Breast epithelium (tissue), 4 donors: ENCODE results near the gene TEX35. TPM values are rescaled to one million over a fixed set of nuclear protein-coding genes. Genes with fewer than 3 reads are reported as not detected.

Source experiments
- DNase-seq, 2 donors: peaks; one replicate each; pipeline ENCODE4 v3.0.0-alpha.2; 2019; ENCODE audit warnings: low spot score in 2 of 2
- H3K27ac ChIP-seq, 2 donors: fragments of 200-600 bp; sonication (generic) in 1 of 2; one replicate each; pipeline ENCODE4 v1.5.1; 2016 to 2019; ENCODE audit warnings: mild to moderate bottlenecking in 1 of 2
- H3K27me3 ChIP-seq, 2 donors: fragments of 200-600 bp; sonication (generic) in 1 of 2; one replicate each; pipeline versions ENCODE4 v1.5.1 to v1.6.0; 2017 to 2019; ENCODE audit warnings: control low read depth in 1 of 2, mild to moderate bottlenecking in 1 of 2
- H3K36me3 ChIP-seq: fragments of 200-600 bp; one replicate; pipeline ENCODE4 v1.5.1; 2019
- H3K4me1 ChIP-seq, 2 donors: fragments of 200-600 bp; sonication (generic); one replicate each; pipeline ENCODE4 v1.5.1; 2016 to 2019; ENCODE audit warnings: control low read depth in 1 of 2
- H3K4me3 ChIP-seq, 3 donors: fragments of 200-600 bp; sonication (generic); 1 replicate in 2 of 3; 2 replicates in 1 of 3; pipeline ENCODE4 v1.5.1; 2016 to 2019; ENCODE audit warnings: mild to moderate bottlenecking in 3 of 3, moderate library complexity in 2 of 3
- H3K9me3 ChIP-seq, 2 donors: fragments of 200-600 bp; sonication (generic) in 1 of 2; one replicate each; pipeline ENCODE4 v1.5.1; 2016 to 2019; ENCODE audit warnings: control low read depth in 1 of 2
- POLR2A ChIP-seq: fragments of 450-650 bp; IDR thresholded peaks from one replicate; pipeline ENCODE4 v1.6.1; 2016; ENCODE audit warnings: antibody characterized with exemption, mild to moderate bottlenecking, moderate library complexity
- POLR2AphosphoS5 ChIP-seq, 3 donors: sonication (generic); formaldehyde crosslinking; IDR thresholded peaks; one replicate each; pipeline ENCODE4 v1.6.1; 2017; ENCODE audit warnings: antibody characterized with exemption in 3 of 3
- intact Hi-C: fragments of 100-400 bp; cut with DNase I; formaldehyde crosslinking; loops from one replicate; pipeline ENCODE4 v1.15.1; 2023; ENCODE audit warnings: low total_unique reads
- total RNA-seq, 3 donors: library from RNA; depleted of rRNA; stranded (reverse); fragments of >200 nt; gene quantifications; one replicate each; pipeline ENCODE4 v1.1.0, GENCODE V29; 2016
- TF ChIP-seq, protein P1 (sequence below), 3 donors: fragments of 450-650 bp; IDR thresholded peaks; one replicate each; pipeline ENCODE4 v1.5.1; 2016 to 2017; ENCODE audit warnings: antibody characterized with exemption in 3 of 3, mild to moderate bottlenecking in 3 of 3, moderate library complexity in 3 of 3

Gene TEX35
- total RNA-seq, 3 donors from 2014 or later = not detected

DNA sequence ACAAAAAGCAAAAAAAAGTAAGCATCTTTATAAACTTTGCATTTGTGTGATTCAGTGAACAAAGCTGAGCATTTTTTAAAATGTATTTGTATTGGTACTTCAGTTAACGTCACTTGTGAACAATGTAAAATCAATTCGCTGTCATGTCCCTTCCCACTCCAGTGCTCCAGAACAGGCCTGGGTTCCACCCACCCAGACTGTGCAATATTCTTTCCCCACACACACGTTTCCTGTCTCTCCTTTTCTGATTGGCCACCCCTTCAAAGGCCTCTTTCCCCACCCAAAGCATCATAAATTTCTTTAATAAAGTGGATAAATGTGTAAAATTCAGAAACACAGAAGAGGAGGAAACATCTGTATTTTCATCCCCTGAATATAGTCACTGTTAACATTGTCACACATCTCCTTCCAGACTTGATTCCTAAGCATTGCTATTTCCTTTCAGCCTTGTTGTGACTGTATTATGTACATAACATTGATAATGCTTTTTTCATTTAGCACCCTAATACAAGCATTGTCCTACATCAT is 28.1 kb upstream of the TEX35 start:
- Histone ChIP-seq H3K9me3 (no peaks in the 10 kb centered on the region), H3K4me1 (no peaks in the 10 kb centered on the region), H3K27me3 (no peaks in the 10 kb centered on the region), H3K36me3 (no peaks in the 10 kb centered on the region), H3K4me3 (no peak overlapping the region), H3K27ac (no peak overlapping the region)
- intact Hi-C loops = no loop called here
- no peak for DNase-seq
- TF ChIP-seq POLR2A = no peak
- no peak for TF ChIP-seq POLR2AphosphoS5 (IDR thresholded peaks at IDR 0.05)
- TF ChIP-seq, protein P1, sequence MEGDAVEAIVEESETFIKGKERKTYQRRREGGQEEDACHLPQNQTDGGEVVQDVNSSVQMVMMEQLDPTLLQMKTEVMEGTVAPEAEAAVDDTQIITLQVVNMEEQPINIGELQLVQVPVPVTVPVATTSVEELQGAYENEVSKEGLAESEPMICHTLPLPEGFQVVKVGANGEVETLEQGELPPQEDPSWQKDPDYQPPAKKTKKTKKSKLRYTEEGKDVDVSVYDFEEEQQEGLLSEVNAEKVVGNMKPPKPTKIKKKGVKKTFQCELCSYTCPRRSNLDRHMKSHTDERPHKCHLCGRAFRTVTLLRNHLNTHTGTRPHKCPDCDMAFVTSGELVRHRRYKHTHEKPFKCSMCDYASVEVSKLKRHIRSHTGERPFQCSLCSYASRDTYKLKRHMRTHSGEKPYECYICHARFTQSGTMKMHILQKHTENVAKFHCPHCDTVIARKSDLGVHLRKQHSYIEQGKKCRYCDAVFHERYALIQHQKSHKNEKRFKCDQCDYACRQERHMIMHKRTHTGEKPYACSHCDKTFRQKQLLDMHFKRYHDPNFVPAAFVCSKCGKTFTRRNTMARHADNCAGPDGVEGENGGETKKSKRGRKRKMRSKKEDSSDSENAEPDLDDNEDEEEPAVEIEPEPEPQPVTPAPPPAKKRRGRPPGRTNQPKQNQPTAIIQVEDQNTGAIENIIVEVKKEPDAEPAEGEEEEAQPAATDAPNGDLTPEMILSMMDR (IDR thresholded peaks at IDR 0.05) = no peak

- Histone ChIP-seq H3K36me3 (no peaks in the 10 kb centered on the region), H3K4me3 (no peak overlapping the region), H3K27ac (peak overlapping the region in 1 of 2 donors; percentile 1), H3K9me3 (no peaks in the 10 kb centered on the region), H3K27me3 (no peaks in the 10 kb centered on the region), H3K4me1 (no peaks in the 10 kb centered on the region)
- no peak for DNase-seq
- intact Hi-C loops = no loop called here
- no peak for TF ChIP-seq POLR2A
- TF ChIP-seq, protein P1 (IDR thresholded peaks at IDR 0.05) = no peak
- no peak for TF ChIP-seq POLR2AphosphoS5 (IDR thresholded peaks at IDR 0.05)
Observed at GRCh38 chr1:178485541-178485981, 27.3 kb upstream of the TEX35 start.

GRCh38 chr1:178486100-178487069 is 26.5 kb upstream of the TEX35 start:
- Histone ChIP-seq H3K4me1 (no peaks in the 10 kb centered on the region), H3K9me3 (no peaks in the 10 kb centered on the region), H3K36me3 (no peaks in the 10 kb centered on the region), H3K4me3 (peak overlapping the region; percentile 24 to 60 (median 33)), H3K27me3 (no peaks in the 10 kb centered on the region), H3K27ac (no peak overlapping the region)
- DNase-seq = no peak
- TF ChIP-seq POLR2AphosphoS5 (IDR thresholded peaks at IDR 0.05) (no peak), POLR2A (no peak)
- TF ChIP-seq, protein P1 (IDR thresholded peaks at IDR 0.05) = no peak
- intact Hi-C loops = no loop called here

GRCh38 chr1:178487070-178487615 is 25.8 kb upstream of the TEX35 start:
- Histone ChIP-seq H3K27ac (no peak overlapping the region), H3K9me3 (no peaks in the 10 kb centered on the region), H3K27me3 (no peaks in the 10 kb centered on the region), H3K4me3 (peak overlapping the region; percentile 24 to 60 (median 33)), H3K4me1 (no peaks in the 10 kb centered on the region), H3K36me3 (no peaks in the 10 kb centered on the region)
- no peak for TF ChIP-seq POLR2A
- no peak for TF ChIP-seq POLR2AphosphoS5 (IDR thresholded peaks at IDR 0.05)
- TF ChIP-seq, protein P1 (IDR thresholded peaks at IDR 0.05) = no peak
- intact Hi-C loops = no loop called here
- no peak for DNase-seq

DNA sequence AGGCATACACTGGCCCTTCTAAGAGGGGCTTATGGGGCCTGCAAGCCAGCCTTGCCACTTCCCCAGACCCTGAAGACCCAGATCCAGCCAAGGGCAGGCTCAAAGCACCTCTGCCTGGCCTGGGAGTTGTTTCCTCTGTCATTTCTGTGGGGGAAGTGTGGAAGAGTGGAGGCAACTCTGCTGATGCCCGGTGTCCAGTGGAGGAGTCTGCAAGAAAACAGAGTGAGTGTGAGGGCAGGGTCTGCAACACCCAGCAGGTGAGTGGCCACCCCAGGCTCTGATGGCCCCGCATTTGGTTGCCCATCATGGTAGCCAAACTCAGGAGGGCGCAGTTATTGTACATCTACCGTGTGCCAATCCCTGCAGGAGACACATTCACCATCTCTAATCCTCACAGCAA is 24.5 kb upstream of the TEX35 start:
- no peak for TF ChIP-seq POLR2AphosphoS5 (IDR thresholded peaks at IDR 0.05)
- TF ChIP-seq, protein P1 (IDR thresholded peaks at IDR 0.05) = no peak
- TF ChIP-seq POLR2A = no peak
- Histone ChIP-seq H3K27ac (no peak overlapping the region), H3K4me3 (no peak overlapping the region), H3K36me3 (no peaks in the 10 kb centered on the region), H3K27me3 (no peaks in the 10 kb centered on the region), H3K9me3 (no peaks in the 10 kb centered on the region), H3K4me1 (no peaks in the 10 kb centered on the region)
- no peak for DNase-seq
- intact Hi-C loops = no loop called here
